Renal cortex interstitium (tissue), 11 donors: ENCODE data around the gene RCOR1. TPM values are rescaled to one million over a fixed set of nuclear protein-coding genes. Genes with fewer than 3 reads are reported as not detected.
"Not testable (repeated sequence)": the region's sequence is repeated elsewhere in the genome, so short reads cannot be mapped to it uniquely, and the experiment has no call there.

Experiments used
- DNase-seq, 11 donors: peaks; one replicate each; pipeline ENCODE4 v3.0.0-alpha.2; 2013; ENCODE audit warnings: low read depth in 9 of 11, low spot score in 4 of 11; ENCODE audit errors: extremely low read depth in 1 of 11
- polyA plus RNA-seq, 3 donors: library from polyadenylated mRNA; unstranded; fragments of 120-200 nt; gene quantifications; one replicate each; pipeline ENCODE4 v1.2.1, GENCODE V29; 2013; ENCODE audit not compliant: insufficient read length in 3 of 3

Gene RCOR1
- polyA plus RNA-seq, 3 donors: 35.8 to 43.1 (median 38.0) TPM

- no peak for DNase-seq
Measured at GRCh38 chr14:102752239-102752847, 159.9 kb downstream of the RCOR1 start.

- DNase-seq: no peak
Measured at GRCh38 chr14:102754370-102755262, 162.2 kb downstream of the RCOR1 start.

- DNase-seq: no peak
Measured at GRCh38 chr14:102757646-102758045, 165.2 kb downstream of the RCOR1 start.

- DNase-seq: no peak
Measured at GRCh38 chr14:102758087-102758486, 165.6 kb downstream of the RCOR1 start.

- no peak for DNase-seq
Measured at GRCh38 chr14:102759456-102760187, 167.2 kb downstream of the RCOR1 start.

GRCh38 chr14:102760496-102761193 is 168.2 kb downstream of the RCOR1 start:
- DNase-seq: no peak

- no peak for DNase-seq
Measured at GRCh38 chr14:102761206-102761605, 168.8 kb downstream of the RCOR1 start.

GRCh38 chr14:102764220-102764671 is 171.8 kb downstream of the RCOR1 start:
- no peak for DNase-seq

- DNase-seq: not testable (repeated sequence)
Measured at GRCh38 chr14:102765770-102766169, 173.3 kb downstream of the RCOR1 start.

GRCh38 chr14:102768223-102769048 is 176.0 kb downstream of the RCOR1 start:
- no peak for DNase-seq

- no peak for DNase-seq
Measured at GRCh38 chr14:102769049-102769327, 176.5 kb downstream of the RCOR1 start.

GRCh38 chr14:102770147-102771123 is 178.0 kb downstream of the RCOR1 start:
- DNase-seq: no peak

GRCh38 chr14:102771144-102771543 is 178.7 kb downstream of the RCOR1 start:
- DNase-seq: no peak

GRCh38 chr14:102772781-102773570 is 180.5 kb downstream of the RCOR1 start:
- no peak for DNase-seq

- peak in 10 of 11 donors; percentile 56 to 76 (median 68) for DNase-seq
Measured at GRCh38 chr14:102774391-102775153, 182.1 kb downstream of the RCOR1 start.
